ENCODE results near the gene DBNDD2.

DNA sequence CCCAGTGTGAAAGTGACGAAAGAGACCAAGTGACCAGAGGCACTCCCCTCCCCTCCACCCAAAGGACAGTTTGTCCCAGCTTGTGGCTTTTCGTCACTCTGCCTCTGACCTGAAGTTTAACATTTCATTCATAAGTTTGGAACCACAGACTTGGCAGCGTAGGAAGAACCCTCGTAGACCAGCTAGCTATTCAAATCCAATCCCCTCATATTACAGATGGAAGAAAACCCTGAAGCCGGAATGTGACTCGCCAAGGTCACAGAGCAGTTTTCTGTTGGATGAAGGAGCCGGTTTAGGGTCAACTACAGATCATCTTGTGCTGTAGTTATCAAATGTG lies 49.1 kb upstream of the DBNDD2 start:
- TF ChIP-seq, protein P1, sequence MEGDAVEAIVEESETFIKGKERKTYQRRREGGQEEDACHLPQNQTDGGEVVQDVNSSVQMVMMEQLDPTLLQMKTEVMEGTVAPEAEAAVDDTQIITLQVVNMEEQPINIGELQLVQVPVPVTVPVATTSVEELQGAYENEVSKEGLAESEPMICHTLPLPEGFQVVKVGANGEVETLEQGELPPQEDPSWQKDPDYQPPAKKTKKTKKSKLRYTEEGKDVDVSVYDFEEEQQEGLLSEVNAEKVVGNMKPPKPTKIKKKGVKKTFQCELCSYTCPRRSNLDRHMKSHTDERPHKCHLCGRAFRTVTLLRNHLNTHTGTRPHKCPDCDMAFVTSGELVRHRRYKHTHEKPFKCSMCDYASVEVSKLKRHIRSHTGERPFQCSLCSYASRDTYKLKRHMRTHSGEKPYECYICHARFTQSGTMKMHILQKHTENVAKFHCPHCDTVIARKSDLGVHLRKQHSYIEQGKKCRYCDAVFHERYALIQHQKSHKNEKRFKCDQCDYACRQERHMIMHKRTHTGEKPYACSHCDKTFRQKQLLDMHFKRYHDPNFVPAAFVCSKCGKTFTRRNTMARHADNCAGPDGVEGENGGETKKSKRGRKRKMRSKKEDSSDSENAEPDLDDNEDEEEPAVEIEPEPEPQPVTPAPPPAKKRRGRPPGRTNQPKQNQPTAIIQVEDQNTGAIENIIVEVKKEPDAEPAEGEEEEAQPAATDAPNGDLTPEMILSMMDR (IDR thresholded peaks at IDR 0.05) = no peak
- TF ChIP-seq POLR2A (IDR thresholded peaks at IDR 0.05) (no peak), POLR2AphosphoS5 (IDR thresholded peaks at IDR 0.05) (peak in 1 of 3 donors; percentile 51)
